Measurements from ENCODE around the gene C1QTNF12. TPM values are rescaled to one million over a fixed set of nuclear protein-coding genes. Genes with fewer than 3 reads are reported as not detected.

The C1QTNF12 gene
- total RNA-seq, 1 experiment from 2014 or later: 1.8 TPM

DNA sequence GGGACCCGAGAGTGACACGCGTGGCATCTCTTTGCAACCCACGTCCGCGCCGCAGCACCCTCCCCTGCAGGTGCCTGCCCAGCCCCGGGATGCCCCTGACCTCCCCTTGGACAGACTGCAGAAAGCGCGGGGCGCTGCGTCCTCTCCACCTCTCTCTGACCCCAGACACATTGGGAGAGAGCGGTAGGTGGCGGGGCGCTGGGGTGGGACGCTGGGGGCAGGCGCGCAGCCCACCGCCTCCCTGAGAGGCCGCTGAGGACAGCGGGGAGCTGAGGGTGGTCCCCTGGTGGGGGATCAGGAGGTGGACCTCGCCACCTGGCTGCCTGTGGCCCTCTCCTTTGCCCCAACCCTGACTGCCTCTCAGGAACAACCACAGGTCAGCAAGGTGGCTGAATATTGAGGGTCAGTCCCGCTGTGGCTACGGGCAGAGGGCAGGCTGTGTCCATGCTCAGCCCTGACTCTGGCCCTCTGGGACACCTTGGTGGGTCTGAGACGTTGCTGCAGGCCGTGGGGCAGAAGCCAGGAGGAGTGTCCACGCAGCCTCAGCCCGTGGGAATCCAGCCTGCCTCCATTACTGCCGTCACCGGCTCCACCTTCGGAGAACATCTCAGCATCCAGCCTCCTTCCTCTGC is 27.9 kb upstream of the C1QTNF12 start:
- no peak for DNase-seq (ENCODE audit: low read depth in 1 of 2, low spot score in 2 of 2)
- Histone ChIP-seq H3K27ac (peak overlapping the region; percentile 87), H3K36me3 (peaks cover 45% of the 10 kb centered on the region), H3K9me3 (replicated peaks) (no peaks in the 10 kb centered on the region; the same call in 1 of the 2 replicates), H3K4me3 (peak overlapping the region; percentile 100), H3K27me3 (replicated peaks) (no peaks in the 10 kb centered on the region), H3K4me1 (replicated peaks) (peaks cover 66% of the 10 kb centered on the region)

- peak; percentile 82 to 95 for DNase-seq (ENCODE audit: low read depth in 1 of 2, low spot score in 2 of 2)
- peak within 1 kb of the TSS; percentile 87 for H3K27ac ChIP-seq
- no peaks in the 10 kb centered on the region for H3K27me3 ChIP-seq (replicated peaks)
- peaks cover 46% of the 10 kb centered on the region for H3K36me3 ChIP-seq
- H3K4me1 ChIP-seq (replicated peaks): peaks cover 66% of the 10 kb centered on the region
- no peaks in the 10 kb centered on the region; the same call in 1 of the 2 replicates for H3K9me3 ChIP-seq (replicated peaks)
- H3K4me3 ChIP-seq: peak within 1 kb of the TSS; percentile 100
Measured at GRCh38 chr1:1273512-1274298, 27.2 kb upstream of the C1QTNF12 start, which contains the start of gene UBE2J2. Gene UBE2J2 (minus strand): TSS chr1:1273854. CDS start chr1:1267992, 5,862 bp downstream.

GRCh38 chr1:1273209-1273511 is 26.6 kb upstream of the C1QTNF12 start:
- no peaks in the 10 kb centered on the region; the same call in 1 of the 2 replicates for H3K9me3 ChIP-seq (replicated peaks)
- H3K36me3 ChIP-seq: peaks cover 51% of the 10 kb centered on the region
- peak overlapping the region; percentile 87 for H3K27ac ChIP-seq
- H3K27me3 ChIP-seq (replicated peaks): no peaks in the 10 kb centered on the region
- DNase-seq (ENCODE audit: low read depth in 1 of 2, low spot score in 2 of 2): no peak
- H3K4me1 ChIP-seq (replicated peaks): peaks cover 66% of the 10 kb centered on the region
- peak overlapping the region; percentile 100 for H3K4me3 ChIP-seq

- Histone ChIP-seq H3K27me3 (replicated peaks) (no peaks in the 10 kb centered on the region), H3K4me3 (peak overlapping the region; percentile 100), H3K36me3 (peaks cover 57% of the 10 kb centered on the region), H3K27ac (peak overlapping the region; percentile 87), H3K4me1 (replicated peaks) (peaks cover 68% of the 10 kb centered on the region), H3K9me3 (replicated peaks) (no peaks in the 10 kb centered on the region; the same call in 1 of the 2 replicates)
- no peak for DNase-seq (ENCODE audit: low read depth in 1 of 2, low spot score in 2 of 2)
Measured at GRCh38 chr1:1272341-1273208, 26.1 kb upstream of the C1QTNF12 start.

GRCh38 chr1:1270813-1271212 is 24.3 kb upstream of the C1QTNF12 start:
- Histone ChIP-seq H3K27ac (peak overlapping the region; percentile 50), H3K4me3 (peak overlapping the region; percentile 0; the same call in 1 of the 2 replicates), H3K9me3 (replicated peaks) (no peaks in the 10 kb centered on the region; the same call in 1 of the 2 replicates), H3K36me3 (peaks cover 75% of the 10 kb centered on the region), H3K27me3 (replicated peaks) (no peaks in the 10 kb centered on the region), H3K4me1 (replicated peaks) (peaks cover 77% of the 10 kb centered on the region)
- DNase-seq (ENCODE audit: low read depth in 1 of 2, low spot score in 2 of 2): no peak

DNA sequence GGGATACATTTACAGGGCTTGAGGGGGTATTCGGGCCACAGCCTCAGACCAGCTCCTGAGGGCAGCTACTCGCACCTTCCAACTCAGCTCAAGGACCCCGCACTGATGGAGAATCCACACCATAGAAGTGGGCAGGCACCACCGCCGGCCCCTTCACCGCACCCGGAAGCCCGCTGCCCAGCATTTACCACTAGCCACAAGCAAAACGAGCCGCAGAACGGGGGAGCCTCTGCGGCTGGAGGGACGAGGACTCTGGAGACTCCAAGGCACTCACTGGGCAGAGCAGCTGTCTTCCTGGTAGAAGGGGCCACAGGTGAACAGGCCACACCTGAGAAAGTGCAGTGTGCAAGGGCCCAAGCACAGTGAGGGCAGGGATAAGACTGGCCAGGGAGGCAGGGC is 21.8 kb upstream of the C1QTNF12 start:
- Histone ChIP-seq H3K27ac (no peak overlapping the region), H3K9me3 (replicated peaks) (no peaks in the 10 kb centered on the region; the same call in 1 of the 2 replicates), H3K4me3 (no peak overlapping the region), H3K27me3 (replicated peaks) (no peaks in the 10 kb centered on the region), H3K36me3 (peaks cover 90% of the 10 kb centered on the region), H3K4me1 (replicated peaks) (peaks cover 75% of the 10 kb centered on the region)
- DNase-seq (ENCODE audit: low read depth in 1 of 2, low spot score in 2 of 2): no peak

GRCh38 chr1:1267488-1268283 is 21.2 kb upstream of the C1QTNF12 start:
- Histone ChIP-seq H3K4me3 (no peak overlapping the region), H3K9me3 (replicated peaks) (no peaks in the 10 kb centered on the region), H3K4me1 (replicated peaks) (peaks cover 72% of the 10 kb centered on the region), H3K27ac (no peak overlapping the region), H3K27me3 (replicated peaks) (no peaks in the 10 kb centered on the region), H3K36me3 (peaks cover 90% of the 10 kb centered on the region)
- no peak for DNase-seq (ENCODE audit: low read depth in 1 of 2, low spot score in 2 of 2)

- H3K36me3 ChIP-seq: peaks cover 90% of the 10 kb centered on the region
Measured at GRCh38 chr1:1264868-1265272, 18.3 kb upstream of the C1QTNF12 start.

GRCh38 chr1:1264026-1264425 is 17.5 kb upstream of the C1QTNF12 start:
- H3K27ac ChIP-seq: peak overlapping the region; percentile 90
- peaks cover 92% of the 10 kb centered on the region for H3K36me3 ChIP-seq
- no peak overlapping the region for H3K4me3 ChIP-seq

More at GRCh38 chr1:1264868-1265272, 18.3 kb upstream of the C1QTNF12 start:
- peak overlapping the region; percentile 90 for H3K27ac ChIP-seq
- DNase-seq (ENCODE audit: low read depth in 1 of 2, low spot score in 2 of 2): peak; percentile 95 to 97
- peaks cover 55% of the 10 kb centered on the region for H3K4me1 ChIP-seq (replicated peaks)
- H3K9me3 ChIP-seq (replicated peaks): no peaks in the 10 kb centered on the region
- no peaks in the 10 kb centered on the region for H3K27me3 ChIP-seq (replicated peaks)
- H3K4me3 ChIP-seq: no peak overlapping the region

DNA sequence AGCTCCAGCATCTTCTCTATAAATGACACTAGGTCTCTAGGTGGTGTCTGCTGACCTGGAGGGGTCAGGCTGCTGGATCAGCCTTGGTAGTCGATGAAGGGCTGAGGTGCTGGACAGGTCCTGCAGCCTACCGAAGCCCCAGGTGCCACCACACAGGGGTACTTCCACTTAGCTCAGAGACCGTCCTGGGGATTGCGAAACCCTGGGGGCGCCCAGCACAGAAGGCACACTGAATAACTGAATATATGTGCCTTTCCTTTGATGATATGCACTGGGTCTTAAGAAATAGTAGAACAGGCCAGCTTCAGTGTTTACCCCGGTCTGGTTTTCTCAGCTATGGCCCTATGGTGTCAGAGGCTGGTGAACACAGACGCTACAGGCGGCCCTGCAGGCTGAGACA is 16.2 kb upstream of the C1QTNF12 start:
- no peak for DNase-seq (ENCODE audit: low read depth in 1 of 2, low spot score in 2 of 2)
- Histone ChIP-seq H3K36me3 (peaks cover 95% of the 10 kb centered on the region), H3K4me3 (no peak overlapping the region), H3K27me3 (replicated peaks) (no peaks in the 10 kb centered on the region), H3K9me3 (replicated peaks) (no peaks in the 10 kb centered on the region), H3K27ac (no peak overlapping the region), H3K4me1 (replicated peaks) (peaks cover 67% of the 10 kb centered on the region)

More at GRCh38 chr1:1264026-1264425, 17.5 kb upstream of the C1QTNF12 start:
- H3K27me3 ChIP-seq (replicated peaks): no peaks in the 10 kb centered on the region
- H3K9me3 ChIP-seq (replicated peaks): no peaks in the 10 kb centered on the region
- peaks cover 56% of the 10 kb centered on the region for H3K4me1 ChIP-seq (replicated peaks)
- no peak for DNase-seq (ENCODE audit: low read depth in 1 of 2, low spot score in 2 of 2)

GRCh38 chr1:1262071-1262470 is 15.5 kb upstream of the C1QTNF12 start:
- H3K36me3 ChIP-seq: peaks cover 92% of the 10 kb centered on the region
- no peak for DNase-seq (ENCODE audit: low read depth in 1 of 2, low spot score in 2 of 2)
- H3K9me3 ChIP-seq (replicated peaks): no peaks in the 10 kb centered on the region
- no peaks in the 10 kb centered on the region for H3K27me3 ChIP-seq (replicated peaks)
- H3K27ac ChIP-seq: no peak overlapping the region
- H3K4me3 ChIP-seq: no peak overlapping the region
- H3K4me1 ChIP-seq (replicated peaks): peaks cover 65% of the 10 kb centered on the region

GRCh38 chr1:1260843-1261560 is 14.5 kb upstream of the C1QTNF12 start:
- H3K27ac ChIP-seq: no peak overlapping the region
- peaks cover 92% of the 10 kb centered on the region for H3K36me3 ChIP-seq
- DNase-seq (ENCODE audit: low read depth in 1 of 2, low spot score in 2 of 2): no peak
- H3K27me3 ChIP-seq (replicated peaks): no peaks in the 10 kb centered on the region
- no peak overlapping the region for H3K4me3 ChIP-seq
- peaks cover 62% of the 10 kb centered on the region for H3K4me1 ChIP-seq (replicated peaks)
- H3K9me3 ChIP-seq (replicated peaks): no peaks in the 10 kb centered on the region

All from SJSA1 (cell line).